ENCODE data around the gene TPRG1. TPM values are rescaled to one million over a fixed set of nuclear protein-coding genes. Genes with fewer than 3 reads are reported as not detected.
A peak's percentile ranks its signal among the peaks of the same experiment; 100 is the strongest.

TPRG1 gene
- total RNA-seq, 2 donors from 2014 or later, result 2.1 to 4.6 TPM

- TF ChIP-seq POLR2A (IDR thresholded peaks at IDR 0.05), result no peak
- no peak for TF ChIP-seq CTCF (IDR thresholded peaks at IDR 0.05)
- ATAC-seq (peak; percentile 40), DNase-seq (no peak)
- Histone ChIP-seq H3K4me1 (no peaks in the 10 kb centered on the region), H3K27ac (no peak overlapping the region), H3K9me3 (no peaks in the 10 kb centered on the region), H3K4me3 (no peak overlapping the region), H3K36me3 (replicated peaks in 1 of 2; ENCODE audit: insufficient read depth in 1 of 2, low read depth in 2 of 2) (no peaks in the 10 kb centered on the region), H3K27me3 (no peaks in the 10 kb centered on the region)
- intact Hi-C loops (cut with DNase I), result loop anchor here (10.0 kb wide), 1 partner anchor 694 kb away; no protein-coding TSS in a partner anchor
- WGBS, 2 donors, result 75 to 79% methylated on average over 11 of the region's 11 CpGs
These were observed 89.1 kb downstream of the TPRG1 start for GRCh38 chr3:189260556-189261493.

- Histone ChIP-seq H3K27me3 (no peaks in the 10 kb centered on the region), H3K36me3 (replicated peaks in 1 of 2; ENCODE audit: insufficient read depth in 1 of 2, low read depth in 2 of 2) (no peaks in the 10 kb centered on the region), H3K4me1 (no peaks in the 10 kb centered on the region), H3K4me3 (no peak overlapping the region), H3K9me3 (no peaks in the 10 kb centered on the region), H3K27ac (no peak overlapping the region)
- TF ChIP-seq POLR2A (IDR thresholded peaks at IDR 0.05) (no peak), CTCF (IDR thresholded peaks at IDR 0.05) (no peak)
- DNase-seq, result peak in 3 of 4 donors; percentile 6 to 18 (median 9)
- intact Hi-C loops (cut with DNase I), result loop anchor here (10.0 kb wide), 1 partner anchor 692 kb away; no protein-coding TSS in a partner anchor
- ATAC-seq, result no peak
- 40 to 43% methylated on average over 3 of the region's 3 CpGs for WGBS, 2 donors
These were observed 91.0 kb downstream of the TPRG1 start for GRCh38 chr3:189262746-189263145.

GRCh38 chr3:189267981-189268613, 96.3 kb downstream of the TPRG1 start:
- WGBS, 2 donors, result 66 to 70% methylated on average over 7 of the region's 7 CpGs
- Histone ChIP-seq H3K27ac (no peak overlapping the region), H3K4me3 (no peak overlapping the region), H3K4me1 (no peaks in the 10 kb centered on the region), H3K9me3 (no peaks in the 10 kb centered on the region), H3K27me3 (no peaks in the 10 kb centered on the region), H3K36me3 (replicated peaks in 1 of 2; ENCODE audit: insufficient read depth in 1 of 2, low read depth in 2 of 2) (no peaks in the 10 kb centered on the region)
- no peak for TF ChIP-seq POLR2A (IDR thresholded peaks at IDR 0.05)
- TF ChIP-seq CTCF (IDR thresholded peaks at IDR 0.05), result peak in 3 of 7 experiments; percentile 11 to 24 (median 13)
- DNase-seq (peak in 1 of 4 donors; percentile 5), ATAC-seq (peak; percentile 63)
- intact Hi-C loops (cut with DNase I), result loop anchor here (10.0 kb wide), 1 partner anchor 687 kb away; no protein-coding TSS in a partner anchor

- intact Hi-C loops (cut with DNase I), result loop anchor here (10.0 kb wide), 1 partner anchor 685 kb away; no protein-coding TSS in a partner anchor
- H3K4me3 ChIP-seq, result no peak overlapping the region
- 48% methylated on average over 3 of the region's 3 CpGs for WGBS, 2 donors
- TF ChIP-seq CTCF (IDR thresholded peaks at IDR 0.05) (no peak), POLR2A (IDR thresholded peaks at IDR 0.05) (no peak)
- no peaks in the 10 kb centered on the region for H3K9me3 ChIP-seq
- H3K27ac ChIP-seq, result no peak overlapping the region
- no peaks in the 10 kb centered on the region for H3K36me3 ChIP-seq (replicated peaks in 1 of 2; ENCODE audit: insufficient read depth in 1 of 2, low read depth in 2 of 2)
- H3K27me3 ChIP-seq, result no peaks in the 10 kb centered on the region
- H3K4me1 ChIP-seq, result no peaks in the 10 kb centered on the region
- ATAC-seq (no peak), DNase-seq (no peak)
These were observed 97.6 kb downstream of the TPRG1 start for GRCh38 chr3:189269365-189269764.

All from body of pancreas (tissue), 4 donors.